ENCODE results near the gene KIDINS220.

The KIDINS220 gene

GRCh38 chr2:8851811-8852560 lies 14.6 kb upstream of the KIDINS220 start:
- DNase-seq: peak in 16 of 56 donors; percentile 2 to 51 (median 16)

GRCh38 chr2:8850845-8851487 lies 13.6 kb upstream of the KIDINS220 start:
- DNase-seq: no peak

GRCh38 chr2:8849327-8849726 lies 11.9 kb upstream of the KIDINS220 start:
- no peak for DNase-seq

- DNase-seq: no peak
Measured at GRCh38 chr2:8848328-8849100, 11.1 kb upstream of the KIDINS220 start.

- no peak for DNase-seq
Measured at GRCh38 chr2:8847400-8847799, 10.0 kb upstream of the KIDINS220 start.

- no peak for DNase-seq
Measured at GRCh38 chr2:8841932-8842331, 4.5 kb upstream of the KIDINS220 start.

GRCh38 chr2:8840475-8841091 lies 3.2 kb upstream of the KIDINS220 start:
- DNase-seq: no peak

GRCh38 chr2:8839189-8839965 lies 2.0 kb upstream of the KIDINS220 start:
- DNase-seq: no peak

- peak in 2 of 56 donors; percentile 47 to 50 for DNase-seq
Measured at GRCh38 chr2:8837795-8838140, 355 bp upstream of the KIDINS220 start.

GRCh38 chr2:8835279-8835678 lies 2.1 kb downstream of the KIDINS220 start:
- DNase-seq: no peak

- DNase-seq: no peak
Measured at GRCh38 chr2:8833853-8834252, 3.6 kb downstream of the KIDINS220 start.

GRCh38 chr2:8831516-8831915 lies 5.9 kb downstream of the KIDINS220 start:
- no peak for DNase-seq

GRCh38 chr2:8827729-8828128 lies 9.7 kb downstream of the KIDINS220 start:
- no peak for DNase-seq

GRCh38 chr2:8822218-8822617 lies 15.2 kb downstream of the KIDINS220 start:
- DNase-seq: no peak

GRCh38 chr2:8821276-8822217 lies 15.9 kb downstream of the KIDINS220 start:
- DNase-seq: peak in 30 of 56 donors; percentile 4 to 56 (median 26)

GRCh38 chr2:8819948-8820347 lies 17.5 kb downstream of the KIDINS220 start:
- DNase-seq: no peak

- DNase-seq: no peak
Measured at GRCh38 chr2:8819194-8819593, 18.2 kb downstream of the KIDINS220 start.

- no peak for DNase-seq
Measured at GRCh38 chr2:8817221-8817620, 20.2 kb downstream of the KIDINS220 start.

- no peak for DNase-seq
Measured at GRCh38 chr2:8806885-8807704, 30.3 kb downstream of the KIDINS220 start.

Measured in amygdala (tissue), 56 donors.